H9 (cell line): ENCODE data around the gene DACT2. TPM values are rescaled to one million over a fixed set of nuclear protein-coding genes. Genes with fewer than 3 reads are reported as not detected.

Experiments used
- DNase-seq: peaks from one replicate; pipeline ENCODE4 v3.0.0-alpha.2; 2017
- H2AFZ ChIP-seq: one replicate; pipeline ENCODE4 v1.6.1; 2013; ENCODE audit warnings: mild to moderate bottlenecking, low read length, control low read depth, moderate library complexity
- H2AK5ac ChIP-seq: 2 replicates; pipeline ENCODE4 v1.6.1; 2013; ENCODE audit warnings: low read length, control low read depth, mixed read lengths; ENCODE audit not compliant: insufficient read length
- H2BK120ac ChIP-seq: one replicate; pipeline ENCODE4 v1.6.1; 2013; ENCODE audit warnings: low read depth, mild to moderate bottlenecking, low read length, control low read depth, inconsistent platforms; ENCODE audit not compliant: poor library complexity, severe bottlenecking
- H2BK12ac ChIP-seq: 2 replicates; pipeline ENCODE4 v1.6.1; 2013; ENCODE audit warnings: low read length, control low read depth, mixed read lengths, low read depth; ENCODE audit not compliant: insufficient read length
- H2BK15ac ChIP-seq: 2 replicates; pipeline ENCODE4 v1.6.1; 2013; ENCODE audit warnings: low read depth, low read length, control low read depth
- H2BK20ac ChIP-seq: one replicate; pipeline ENCODE4 v1.6.1; 2013; ENCODE audit warnings: low read depth, mild to moderate bottlenecking, low read length, control low read depth, inconsistent platforms; ENCODE audit not compliant: poor library complexity, severe bottlenecking
- H2BK5ac ChIP-seq: 2 replicates; pipeline ENCODE4 v1.6.1; 2013; ENCODE audit warnings: low read length, control low read depth, mixed read lengths; ENCODE audit not compliant: insufficient read length
- H3K14ac ChIP-seq: 2 replicates; pipeline ENCODE4 v1.6.1; 2013; ENCODE audit warnings: low read length, control low read depth; ENCODE audit not compliant: insufficient read depth
- H3K18ac ChIP-seq: 2 replicates; pipeline ENCODE4 v1.6.1; 2013; ENCODE audit warnings: low read depth, mild to moderate bottlenecking, mixed read lengths, low read length, control low read depth; ENCODE audit not compliant: insufficient read length
- H3K23ac ChIP-seq: 2 replicates; pipeline ENCODE4 v1.6.1; 2013; ENCODE audit warnings: low read length, control low read depth, mixed read lengths, low read depth; ENCODE audit not compliant: insufficient read length
- H3K23me2 ChIP-seq: 2 replicates; pipeline ENCODE4 v1.6.1; 2013; ENCODE audit warnings: low read depth, mild to moderate bottlenecking, mixed read lengths, low read length, control low read depth; ENCODE audit not compliant: insufficient read length, poor library complexity, severe bottlenecking
- H3K27ac ChIP-seq: 2 replicates; pipeline ENCODE4 v1.5.1; 2013; ENCODE audit warnings: low read length, control low read depth, mixed read lengths, low read depth; ENCODE audit not compliant: insufficient read length
- H3K27me3 ChIP-seq: 2 replicates; pipeline ENCODE4 v1.6.1; 2013; ENCODE audit warnings: low read length, control low read depth, inconsistent platforms; ENCODE audit not compliant: insufficient read depth
- H3K4ac ChIP-seq: 2 replicates; pipeline ENCODE4 v1.6.1; 2013; ENCODE audit warnings: low read depth, mild to moderate bottlenecking, control low read depth, inconsistent platforms, low read length, moderate library complexity
- H3K4me1 ChIP-seq: 2 replicates; pipeline ENCODE4 v1.6.1; 2013; ENCODE audit warnings: low read length, control low read depth, inconsistent platforms; ENCODE audit not compliant: insufficient read depth
- H3K4me2 ChIP-seq: 2 replicates; pipeline ENCODE4 v1.6.1; 2013; ENCODE audit warnings: low read length, control low read depth, mixed read lengths; ENCODE audit not compliant: insufficient read length, insufficient read depth
- H3K56ac ChIP-seq: 2 replicates; pipeline ENCODE4 v1.6.1; 2013; ENCODE audit warnings: low read depth, mild to moderate bottlenecking, mixed read lengths, low read length, control low read depth; ENCODE audit not compliant: insufficient read length
- H3K79me1 ChIP-seq: 2 replicates; pipeline ENCODE4 v1.6.1; 2013; ENCODE audit warnings: low read depth, mild to moderate bottlenecking, moderate library complexity, low read length, control low read depth, inconsistent platforms; ENCODE audit not compliant: insufficient read depth, poor library complexity, severe bottlenecking
- H3K79me2 ChIP-seq: 2 replicates; pipeline ENCODE4 v1.6.1; 2013; ENCODE audit warnings: low read length, control low read depth, inconsistent platforms; ENCODE audit not compliant: insufficient read depth
- H3K9ac ChIP-seq: 2 replicates; pipeline ENCODE4 v1.6.1; 2013; ENCODE audit warnings: low read length, control low read depth, mixed read lengths; ENCODE audit not compliant: insufficient read length; ENCODE audit errors: extremely low read depth
- H3K9me3 ChIP-seq: one replicate; pipeline ENCODE4 v1.6.1; 2013; ENCODE audit warnings: low read depth, low read length, inconsistent platforms; ENCODE audit not compliant: control insufficient read depth
- H3T11ph ChIP-seq: one replicate; pipeline ENCODE4 v1.6.1; 2013; ENCODE audit warnings: mild to moderate bottlenecking, low read length, control low read depth, inconsistent platforms
- H4K20me1 ChIP-seq: one replicate; pipeline ENCODE4 v1.6.1; 2013; ENCODE audit not compliant: control insufficient read depth, insufficient read length, insufficient read depth
- H4K5ac ChIP-seq: 2 replicates; pipeline ENCODE4 v1.6.1; 2013; ENCODE audit warnings: low read depth, mild to moderate bottlenecking, mixed read lengths, low read length, control low read depth; ENCODE audit not compliant: insufficient read length
- H4K8ac ChIP-seq: replicated peaks from 2 replicates; pipeline ENCODE4 v1.6.1; 2013; ENCODE audit warnings: low read length, control low read depth, mixed read lengths, low read depth; ENCODE audit not compliant: insufficient read length
- H4K91ac ChIP-seq: 2 replicates; pipeline ENCODE4 v1.6.1; 2013; ENCODE audit warnings: low read depth, mild to moderate bottlenecking, moderate library complexity, mixed read lengths, low read length, control low read depth; ENCODE audit not compliant: insufficient read length
- H3K27ac Mint-ChIP-seq, 3 experiments: 2 replicates in 2 of 3; 3 replicates in 1 of 3; pipeline ENCODE4 v1.8.0; 2020 to 2021; ENCODE audit warnings: mixed read lengths in 3 of 3, mild to moderate bottlenecking in 1 of 3, moderate library complexity in 1 of 3
- H3K27me3 Mint-ChIP-seq: 2 replicates; pipeline ENCODE4 v1.8.0; 2021; ENCODE audit warnings: low read depth, mild to moderate bottlenecking, moderate library complexity, mixed read lengths
- H3K36me3 Mint-ChIP-seq, 3 experiments: 2 replicates in 2 of 3; 3 replicates in 1 of 3; pipeline ENCODE4 v1.8.0; 2020 to 2021; ENCODE audit warnings: low read depth in 3 of 3, mixed read lengths in 3 of 3; ENCODE audit not compliant: insufficient read depth in 1 of 3
- H3K4me1 Mint-ChIP-seq, 2 experiments: 2 replicates each; pipeline ENCODE4 v1.8.0; 2020; ENCODE audit warnings: mixed read lengths in 2 of 2
- H3K4me3 Mint-ChIP-seq, 2 experiments: 2 replicates in 1 of 2; 3 replicates in 1 of 2; pipeline ENCODE4 v1.8.0; 2020 to 2021; ENCODE audit warnings: mild to moderate bottlenecking in 2 of 2, mixed read lengths in 2 of 2, moderate library complexity in 1 of 2
- H3K9me3 Mint-ChIP-seq, 2 experiments: 2 replicates in 1 of 2; 3 replicates in 1 of 2; pipeline ENCODE4 v1.8.0; 2020; ENCODE audit warnings: mild to moderate bottlenecking in 2 of 2, mixed read lengths in 2 of 2, moderate library complexity in 1 of 2
- WGBS: extraction: QIAGEN DNeasy Blood & Tissue Kit; methylation state at CpG from one replicate; pipeline ENCODE4 v1.1.7; 2013; ENCODE audit warnings: missing lambda C conversion rate, low lambda C conversion rate, mixed read lengths; ENCODE audit not compliant: insufficient read length; ENCODE audit errors: extremely low coverage; 5-methylcytosine and 5-hydroxymethylcytosine counted together
- total RNA-seq: library from RNA; stranded (reverse); gene quantifications from 2 replicates; pipeline ENCODE4 v1.2.1, GENCODE V29; 2021
- TF ChIP-seq, protein P1 (sequence below): fragments of 200-600 bp; sonication (generic); conservative IDR thresholded peaks from 3 replicates; pipeline ENCODE4 v1.8.0; 2021; ENCODE audit warnings: antibody characterized with exemption, mild to moderate bottlenecking

Gene DACT2
- total RNA-seq, 1 experiment from 2014 or later, result 1.8 TPM

DNA sequence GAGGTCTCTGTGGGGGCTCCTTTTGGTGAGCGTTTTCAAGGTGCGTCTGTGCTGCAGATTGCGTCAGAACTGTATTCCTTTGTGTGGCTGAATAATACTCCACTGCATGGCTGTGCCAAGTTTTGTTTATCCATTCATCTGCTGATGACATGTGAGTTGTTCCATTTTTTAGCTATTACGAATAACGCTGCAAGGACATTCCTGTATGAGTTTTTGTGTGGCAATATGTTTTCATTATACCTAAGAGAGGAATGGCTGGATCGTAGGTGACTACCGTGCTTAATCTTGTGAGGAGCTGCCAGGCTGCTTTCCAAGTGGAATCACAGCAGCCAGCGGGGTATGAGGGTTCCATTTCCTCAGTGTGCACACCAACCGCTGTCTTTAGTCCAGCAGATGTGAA lies 1.1 kb upstream of the DACT2 start:
- Histone ChIP-seq H3K79me2 (no peaks in the 10 kb centered on the region), H3K14ac (no peak overlapping the region), H2AFZ (no peak overlapping the region), H2AK5ac (no peak overlapping the region), H3K4ac (no peak overlapping the region), H3K23ac (no peak overlapping the region), H3K9me3 (no peaks in the 10 kb centered on the region), H3K27ac (no peak overlapping the region), H3K27me3 (no peaks in the 10 kb centered on the region; the same call in 1 of the 2 replicates), H2BK5ac (no peak overlapping the region), H2BK120ac (no peak overlapping the region), H2BK12ac (no peak overlapping the region), H3K18ac (no peak overlapping the region), H3K4me2 (no peak overlapping the region), H3K9ac (no peak overlapping the region), H2BK20ac (no peak overlapping the region), H3T11ph (no peak overlapping the region), H2BK15ac (no peak overlapping the region), H3K4me1 (no peaks in the 10 kb centered on the region), H4K20me1 (no peaks in the 10 kb centered on the region), H3K23me2 (peaks cover 9% of the 10 kb centered on the region), H4K91ac (no peak overlapping the region), H3K56ac (no peak overlapping the region), H4K5ac (no peak overlapping the region), H3K79me1 (no peaks in the 10 kb centered on the region), H4K8ac (no peak overlapping the region)
- peaks cover 10 to 19% of the 10 kb centered on the region in 2 experiments for H3K9me3 Mint-ChIP-seq
- no peak overlapping the region for H3K27ac Mint-ChIP-seq
- no CpG with 5 or more reads among the region's 9 CpGs for whole genome bisulfite sequencing
- H3K4me3 Mint-ChIP-seq, result peak overlapping the region; percentile 53 to 71
- DNase-seq, result no peak
- peaks cover 42% of the 10 kb centered on the region for H3K27me3 Mint-ChIP-seq
- TF ChIP-seq, protein P1, sequence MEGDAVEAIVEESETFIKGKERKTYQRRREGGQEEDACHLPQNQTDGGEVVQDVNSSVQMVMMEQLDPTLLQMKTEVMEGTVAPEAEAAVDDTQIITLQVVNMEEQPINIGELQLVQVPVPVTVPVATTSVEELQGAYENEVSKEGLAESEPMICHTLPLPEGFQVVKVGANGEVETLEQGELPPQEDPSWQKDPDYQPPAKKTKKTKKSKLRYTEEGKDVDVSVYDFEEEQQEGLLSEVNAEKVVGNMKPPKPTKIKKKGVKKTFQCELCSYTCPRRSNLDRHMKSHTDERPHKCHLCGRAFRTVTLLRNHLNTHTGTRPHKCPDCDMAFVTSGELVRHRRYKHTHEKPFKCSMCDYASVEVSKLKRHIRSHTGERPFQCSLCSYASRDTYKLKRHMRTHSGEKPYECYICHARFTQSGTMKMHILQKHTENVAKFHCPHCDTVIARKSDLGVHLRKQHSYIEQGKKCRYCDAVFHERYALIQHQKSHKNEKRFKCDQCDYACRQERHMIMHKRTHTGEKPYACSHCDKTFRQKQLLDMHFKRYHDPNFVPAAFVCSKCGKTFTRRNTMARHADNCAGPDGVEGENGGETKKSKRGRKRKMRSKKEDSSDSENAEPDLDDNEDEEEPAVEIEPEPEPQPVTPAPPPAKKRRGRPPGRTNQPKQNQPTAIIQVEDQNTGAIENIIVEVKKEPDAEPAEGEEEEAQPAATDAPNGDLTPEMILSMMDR, result no peak
- H3K36me3 Mint-ChIP-seq, result peaks cover 0 to 14% (median 2%) of the 10 kb centered on the region in 3 experiments; a peak in 5 of 7 replicates
- peaks cover 15 to 16% of the 10 kb centered on the region in 2 experiments for H3K4me1 Mint-ChIP-seq
